Parathyroid adenoma (tissue), 2 donors: Measurements from ENCODE around the gene FSIP1.

Source experiments
- H2AFZ ChIP-seq: fragments of 300-600 bp; sonication (generic); one replicate; pipeline ENCODE4 v1.7.0; 2017; ENCODE audit warnings: antibody characterized with exemption, mild to moderate bottlenecking
- H3K27ac ChIP-seq: fragments of 300-600 bp; sonication (generic); one replicate; pipeline ENCODE4 v1.7.0; 2017
- H3K27me3 ChIP-seq: fragments of 300-600 bp; sonication (generic); one replicate; pipeline ENCODE4 v1.7.0; 2017; ENCODE audit warnings: low read length; ENCODE audit not compliant: control insufficient read depth, insufficient read depth
- H3K36me3 ChIP-seq: fragments of 300-600 bp; sonication (generic); one replicate; pipeline ENCODE4 v1.7.0; 2017; ENCODE audit warnings: low read length; ENCODE audit not compliant: control insufficient read depth, insufficient read depth
- H3K4me1 ChIP-seq: fragments of 300-600 bp; sonication (generic); one replicate; pipeline ENCODE4 v1.7.0; 2017; ENCODE audit warnings: control low read depth
- H3K4me2 ChIP-seq: fragments of 300-600 bp; sonication (generic); one replicate; pipeline ENCODE4 v1.7.0; 2017; ENCODE audit warnings: low read length
- H3K4me3 ChIP-seq: fragments of 300-600 bp; sonication (generic); one replicate; pipeline ENCODE4 v1.7.0; 2017; ENCODE audit warnings: low read depth, low read length
- H3K79me2 ChIP-seq: fragments of 300-600 bp; sonication (generic); one replicate; pipeline ENCODE4 v1.7.0; 2017; ENCODE audit warnings: control low read depth
- H3K9ac ChIP-seq: fragments of 300-600 bp; sonication (generic); one replicate; pipeline ENCODE4 v1.7.0; 2017; ENCODE audit warnings: mild to moderate bottlenecking
- H3K9me3 ChIP-seq: fragments of 300-600 bp; sonication (generic); one replicate; pipeline ENCODE4 v1.7.0; 2017; ENCODE audit warnings: low read length; ENCODE audit not compliant: control insufficient read depth
- CTCF ChIP-seq: fragments of 300-600 bp; sonication (generic); IDR thresholded peaks from one replicate; pipeline ENCODE4 v1.7.0; 2017; ENCODE audit warnings: antibody characterized with exemption, mild to moderate bottlenecking
- donor health status: primary hyperparathyroidism.

The FSIP1 gene

GRCh38 chr15:39781147-39781966, 1.3 kb downstream of the FSIP1 start:
- no peaks in the 10 kb centered on the region for H3K4me1 ChIP-seq

GRCh38 chr15:39778021-39778420, 4.6 kb downstream of the FSIP1 start:
- no peak overlapping the region for H3K4me3 ChIP-seq
- H3K9me3 ChIP-seq = no peaks in the 10 kb centered on the region
- TF ChIP-seq CTCF = no peak
- no peak overlapping the region for H3K4me2 ChIP-seq
- H3K4me1 ChIP-seq = no peaks in the 10 kb centered on the region
- no peaks in the 10 kb centered on the region for H3K27me3 ChIP-seq
- H3K9ac ChIP-seq = no peak overlapping the region
- H3K27ac ChIP-seq = no peak overlapping the region
- no peaks in the 10 kb centered on the region for H3K36me3 ChIP-seq
- no peaks in the 10 kb centered on the region for H3K79me2 ChIP-seq
- H2AFZ ChIP-seq = no peak overlapping the region

More at GRCh38 chr15:39781147-39781966, 1.3 kb downstream of the FSIP1 start:
- no peak overlapping the region for H3K9ac ChIP-seq
- H3K79me2 ChIP-seq = no peaks in the 10 kb centered on the region
- no peak overlapping the region for H2AFZ ChIP-seq
- H3K4me2 ChIP-seq = no peak overlapping the region
- peak overlapping the region; percentile 89 for H3K4me3 ChIP-seq
- TF ChIP-seq CTCF = no peak
- H3K27ac ChIP-seq = no peak overlapping the region
- H3K36me3 ChIP-seq = no peaks in the 10 kb centered on the region
- no peaks in the 10 kb centered on the region for H3K27me3 ChIP-seq
- H3K9me3 ChIP-seq = no peaks in the 10 kb centered on the region

- H3K27ac ChIP-seq = no peak overlapping the region
- H3K4me1 ChIP-seq = no peaks in the 10 kb centered on the region
- no peaks in the 10 kb centered on the region for H3K79me2 ChIP-seq
- no peaks in the 10 kb centered on the region for H3K9me3 ChIP-seq
- no peaks in the 10 kb centered on the region for H3K27me3 ChIP-seq
- no peak overlapping the region for H3K9ac ChIP-seq
- H3K4me2 ChIP-seq = no peak overlapping the region
- no peak for TF ChIP-seq CTCF
- no peaks in the 10 kb centered on the region for H3K36me3 ChIP-seq
- H3K4me3 ChIP-seq = no peak overlapping the region
- no peak overlapping the region for H2AFZ ChIP-seq
These were observed 5.1 kb downstream of the FSIP1 start for GRCh38 chr15:39777496-39777895.

- no peak for TF ChIP-seq CTCF
These were observed 6.6 kb downstream of the FSIP1 start for GRCh38 chr15:39776068-39776467.

More at GRCh38 chr15:39776068-39776467, 6.6 kb downstream of the FSIP1 start:
- no peaks in the 10 kb centered on the region for H3K9me3 ChIP-seq
- H3K27me3 ChIP-seq = no peaks in the 10 kb centered on the region
- no peak overlapping the region for H3K9ac ChIP-seq
- no peak overlapping the region for H3K4me3 ChIP-seq
- H3K4me2 ChIP-seq = no peak overlapping the region
- no peaks in the 10 kb centered on the region for H3K36me3 ChIP-seq
- H3K79me2 ChIP-seq = no peaks in the 10 kb centered on the region
- no peaks in the 10 kb centered on the region for H3K4me1 ChIP-seq
- no peak overlapping the region for H3K27ac ChIP-seq
- no peak overlapping the region for H2AFZ ChIP-seq
